ENCODE measurements around the gene SPAG9.

The SPAG9 gene

GRCh38 chr17:50977487-50978159 is 143.0 kb downstream of the SPAG9 start:
- DNase-seq: no peak

GRCh38 chr17:50976951-50977472 is 143.7 kb downstream of the SPAG9 start:
- DNase-seq: no peak

GRCh38 chr17:50973557-50974494 is 146.8 kb downstream of the SPAG9 start:
- DNase-seq: no peak

- no peak for DNase-seq
Measured at GRCh38 chr17:50972577-50972976, 148.1 kb downstream of the SPAG9 start.

GRCh38 chr17:50967795-50968194 is 152.9 kb downstream of the SPAG9 start:
- no peak for DNase-seq

GRCh38 chr17:50966163-50966666 is 154.5 kb downstream of the SPAG9 start:
- DNase-seq: no peak

GRCh38 chr17:50963139-50963538 is 157.5 kb downstream of the SPAG9 start:
- no peak for DNase-seq

- no peak for DNase-seq
Measured at GRCh38 chr17:50961282-50962220, 159.1 kb downstream of the SPAG9 start.

- DNase-seq: no peak
Measured at GRCh38 chr17:50959341-50959740, 161.3 kb downstream of the SPAG9 start.

- DNase-seq: no peak
Measured at GRCh38 chr17:50957600-50958575, 162.8 kb downstream of the SPAG9 start.

- DNase-seq: peak; percentile 73
Measured at GRCh38 chr17:50956750-50957523, 163.7 kb downstream of the SPAG9 start.

GRCh38 chr17:50956409-50956749 is 164.3 kb downstream of the SPAG9 start:
- no peak for DNase-seq

GRCh38 chr17:50955667-50956120 is 165.0 kb downstream of the SPAG9 start:
- DNase-seq: no peak

- DNase-seq: no peak
Measured at GRCh38 chr17:50955160-50955559, 165.5 kb downstream of the SPAG9 start.

GRCh38 chr17:50954641-50955121 is 166.0 kb downstream of the SPAG9 start:
- no peak for DNase-seq

- DNase-seq: no peak
Measured at GRCh38 chr17:50953831-50954601, 166.7 kb downstream of the SPAG9 start.

- DNase-seq: no peak
Measured at GRCh38 chr17:50953518-50953830, 167.2 kb downstream of the SPAG9 start.

GRCh38 chr17:50952889-50953288 is 167.8 kb downstream of the SPAG9 start:
- no peak for DNase-seq

GRCh38 chr17:50952013-50952412 is 168.7 kb downstream of the SPAG9 start:
- no peak for DNase-seq

Data from right forelimb (tissue), 1 donor.